ENCODE results near the gene PHLDB2. TPM values are rescaled to one million over a fixed set of nuclear protein-coding genes. Genes with fewer than 3 reads are reported as not detected.

Gene PHLDB2
- total and polyA plus RNA-seq, 2 of the 13 experiments (the other 11 are each of a cell fraction or from before 2014, with no cell fraction given): 8.4 to 23.6 TPM

GRCh38 chr3:111859974-111860859, 1.2 kb downstream of the PHLDB2 start (continued):
- TF ChIP-seq ZNF318 (CRISPR knock-in tag; IDR thresholded peaks at IDR 0.05) (no peak), REL (CRISPR knock-in tag; conservative IDR thresholded peaks at IDR 0.05) (peak; percentile 64; the same call in 1 of the 2 replicates), ARNTL (CRISPR knock-in tag; IDR thresholded peaks at IDR 0.05) (no peak), TBL1XR1 (IDR thresholded peaks at IDR 0.05; ENCODE audit: borderline replicate concordance, low read length, partially characterized antibody) (no peak), RBAK (CRISPR knock-in tag; IDR thresholded peaks at IDR 0.05) (no peak), MAFF (IDR thresholded peaks at IDR 0.05; ENCODE audit: low read depth, low read length) (no peak), ELK4 (CRISPR knock-in tag; IDR thresholded peaks at IDR 0.05; ENCODE audit: borderline replicate concordance) (no peak), PRDM10 (CRISPR knock-in tag; IDR thresholded peaks at IDR 0.05; ENCODE audit: low read depth) (peak; percentile 81; the same call in 1 of the 2 replicates), ARID5B (CRISPR knock-in tag; IDR thresholded peaks at IDR 0.05) (peak; percentile 36), FOXA3 (CRISPR knock-in tag; IDR thresholded peaks at IDR 0.05) (no peak)
